GM21367 (cell line): Measurements from ENCODE around the gene AMMECR1.
"Not testable (repeated sequence)": the region's sequence is repeated elsewhere in the genome, so short reads cannot be mapped to it uniquely, and the experiment has no call there.

Experiments used
- ATAC-seq: cut with Tn5 transposase; IDR thresholded peaks from one replicate; pipeline ENCODE4 v1.9.1; 2021; ENCODE audit not compliant: unreplicated experiment

AMMECR1 gene

GRCh38 chrX:110259117-110259516, 58.8 kb downstream of the AMMECR1 start:
- no peak for ATAC-seq

DNA sequence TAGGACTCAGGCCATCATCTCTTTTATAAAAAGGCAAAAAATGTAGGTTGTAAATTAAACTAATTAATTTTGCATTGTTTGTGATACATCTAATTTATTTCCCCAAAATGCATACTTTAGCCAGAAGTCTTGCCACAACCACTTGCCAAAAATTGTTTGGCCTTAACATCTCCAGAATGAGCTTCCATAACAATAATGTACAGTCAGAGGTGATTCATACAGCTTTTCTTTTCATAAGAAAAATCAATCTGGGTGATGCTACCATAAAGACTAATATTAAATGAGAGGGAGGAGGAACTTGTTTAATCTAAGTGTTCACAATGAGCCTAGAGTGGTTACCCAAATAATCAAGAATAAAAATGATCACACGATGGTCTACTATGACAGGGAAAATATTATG, 59.3 kb downstream of the AMMECR1 start:
- no peak for ATAC-seq

DNA sequence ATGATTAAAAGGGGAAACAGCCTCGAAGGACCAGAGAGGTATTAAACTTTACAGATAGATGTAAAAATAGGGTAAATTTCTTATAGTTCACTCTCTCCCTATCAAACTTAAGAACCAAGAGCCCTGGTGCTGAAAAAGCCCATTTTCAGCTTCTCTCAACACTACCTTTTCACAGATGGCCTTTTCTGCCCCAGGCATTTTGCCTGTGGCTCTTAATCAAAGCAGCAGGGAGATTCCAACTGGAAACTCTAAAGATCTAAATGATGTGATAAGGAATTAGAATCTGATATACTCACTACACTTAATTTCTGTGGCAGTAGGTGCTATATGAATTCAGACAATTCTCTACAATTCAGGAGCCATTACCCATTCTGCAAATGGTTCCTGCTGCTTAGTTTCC, 60.0 kb downstream of the AMMECR1 start:
- ATAC-seq: no peak

DNA sequence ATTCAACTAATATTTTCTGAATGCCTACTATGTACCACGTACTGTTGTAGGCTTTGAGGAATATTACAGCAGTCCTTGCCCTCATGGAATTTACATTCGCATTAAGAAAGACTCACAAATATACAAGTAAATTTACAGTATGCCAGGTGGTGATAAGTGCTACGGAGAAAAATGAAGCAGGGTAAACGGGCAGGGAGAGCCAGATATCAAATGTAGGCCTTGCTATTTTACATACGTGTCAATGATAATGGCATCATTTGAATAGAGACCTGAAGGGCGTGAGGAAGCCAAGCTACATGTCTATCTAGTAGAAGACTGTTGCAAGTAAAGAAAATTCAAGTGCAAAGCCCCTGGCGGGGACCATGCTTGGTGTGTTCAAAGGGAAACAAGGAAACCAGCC, 65.2 kb downstream of the AMMECR1 start:
- ATAC-seq: no peak

DNA sequence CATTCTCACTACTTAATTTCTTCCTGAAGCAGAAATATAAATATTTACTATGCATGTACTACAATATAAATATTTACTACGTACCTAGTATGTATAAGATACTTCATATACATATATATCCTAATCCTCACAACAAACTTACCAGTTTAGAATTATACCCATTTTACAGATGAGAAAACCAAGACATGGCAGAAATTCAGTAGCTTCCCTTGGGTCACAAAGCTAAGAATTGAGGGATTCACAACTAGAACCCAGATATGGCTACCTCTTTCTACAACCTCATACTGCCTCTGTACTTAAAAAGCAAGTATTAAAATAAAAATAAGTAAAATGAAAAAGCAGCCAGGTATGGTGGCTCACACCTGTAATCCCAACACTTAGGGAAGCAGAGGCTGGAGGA, 65.9 kb downstream of the AMMECR1 start:
- ATAC-seq: no peak

DNA sequence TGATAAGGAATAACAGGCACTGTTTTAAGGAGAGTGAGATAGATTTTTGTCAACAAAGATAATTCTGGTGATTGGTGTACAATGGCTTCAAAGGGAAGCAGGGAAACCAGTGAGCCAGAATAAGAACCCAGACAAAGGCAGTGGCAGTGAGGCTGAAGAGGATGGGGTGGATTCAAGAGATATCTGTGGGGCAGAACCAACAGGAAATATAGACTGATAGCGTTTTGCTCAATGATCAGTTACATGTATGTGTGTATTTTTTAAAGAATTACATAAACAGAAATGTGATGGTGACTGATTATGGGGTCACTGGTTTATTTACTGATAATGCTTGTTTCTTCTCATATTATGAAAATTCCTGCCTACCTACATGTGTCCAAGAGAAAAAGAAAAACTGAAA, 66.4 kb downstream of the AMMECR1 start:
- no peak for ATAC-seq

DNA sequence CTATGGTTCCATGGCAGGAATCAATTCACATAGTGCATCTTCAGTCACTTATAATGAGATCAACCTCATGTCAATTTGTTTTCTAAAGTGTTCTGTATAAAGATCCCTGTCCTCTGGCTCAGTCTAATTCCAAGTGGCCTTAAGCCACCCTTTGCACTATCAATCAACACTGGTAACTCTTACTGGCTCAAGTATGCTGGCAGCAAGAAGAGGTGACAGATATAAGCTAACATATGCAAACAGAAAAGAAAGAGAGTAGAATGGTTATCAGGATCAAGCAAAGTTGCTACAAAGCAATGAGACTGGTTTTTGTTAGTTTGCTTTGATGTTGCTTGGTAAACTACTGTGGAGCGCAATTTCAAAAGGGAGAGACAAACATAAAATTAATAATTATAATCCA, 67.0 kb downstream of the AMMECR1 start:
- ATAC-seq: no peak

- no peak for ATAC-seq
Measured at GRCh38 chrX:110248578-110248977, 69.3 kb downstream of the AMMECR1 start.

DNA sequence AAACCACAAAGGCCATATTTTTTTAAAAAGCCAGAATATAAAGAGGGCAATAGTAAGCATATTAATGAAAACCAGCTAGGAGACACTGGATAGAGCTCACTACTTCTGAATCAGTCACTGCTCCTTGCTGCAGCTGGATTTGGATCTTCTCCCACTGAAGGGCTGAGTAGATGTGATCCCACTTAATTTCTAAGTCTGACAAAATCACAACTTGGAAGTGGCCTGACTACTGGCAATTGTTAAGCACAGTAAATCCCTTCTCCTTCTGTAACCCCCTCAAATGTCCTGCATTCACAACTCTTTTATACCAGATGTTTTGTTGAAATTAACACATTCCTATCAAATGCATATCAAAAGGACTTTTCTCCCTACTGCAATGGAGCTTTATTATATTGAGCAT, 72.9 kb downstream of the AMMECR1 start:
- ATAC-seq: no peak

- no peak for ATAC-seq
Measured at GRCh38 chrX:110242371-110242770, 75.5 kb downstream of the AMMECR1 start.

- no peak for ATAC-seq
Measured at GRCh38 chrX:110241816-110242215, 76.1 kb downstream of the AMMECR1 start.

DNA sequence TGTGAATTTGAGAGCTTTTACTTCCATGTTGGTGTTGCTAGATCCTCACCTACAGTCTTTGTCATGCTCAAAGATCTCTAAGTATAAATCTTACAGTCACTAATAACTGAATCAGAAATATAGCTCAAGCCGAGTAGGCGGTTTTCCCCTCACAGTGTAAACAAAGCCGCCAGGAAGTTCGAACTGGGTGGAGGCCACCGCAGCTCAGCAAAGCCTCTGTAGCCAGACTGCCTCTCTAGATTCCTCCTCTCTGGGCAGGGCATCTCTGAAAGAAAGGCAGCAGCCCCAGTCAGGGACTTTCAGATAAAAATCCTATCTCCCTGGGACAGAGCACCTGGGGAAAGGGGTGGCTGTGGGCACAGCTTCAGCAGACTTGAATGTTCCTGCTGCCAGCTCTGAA, 79.6 kb downstream of the AMMECR1 start:
- ATAC-seq: not testable (repeated sequence)

GRCh38 chrX:110231485-110231884, 86.4 kb downstream of the AMMECR1 start:
- not testable (repeated sequence) for ATAC-seq

DNA sequence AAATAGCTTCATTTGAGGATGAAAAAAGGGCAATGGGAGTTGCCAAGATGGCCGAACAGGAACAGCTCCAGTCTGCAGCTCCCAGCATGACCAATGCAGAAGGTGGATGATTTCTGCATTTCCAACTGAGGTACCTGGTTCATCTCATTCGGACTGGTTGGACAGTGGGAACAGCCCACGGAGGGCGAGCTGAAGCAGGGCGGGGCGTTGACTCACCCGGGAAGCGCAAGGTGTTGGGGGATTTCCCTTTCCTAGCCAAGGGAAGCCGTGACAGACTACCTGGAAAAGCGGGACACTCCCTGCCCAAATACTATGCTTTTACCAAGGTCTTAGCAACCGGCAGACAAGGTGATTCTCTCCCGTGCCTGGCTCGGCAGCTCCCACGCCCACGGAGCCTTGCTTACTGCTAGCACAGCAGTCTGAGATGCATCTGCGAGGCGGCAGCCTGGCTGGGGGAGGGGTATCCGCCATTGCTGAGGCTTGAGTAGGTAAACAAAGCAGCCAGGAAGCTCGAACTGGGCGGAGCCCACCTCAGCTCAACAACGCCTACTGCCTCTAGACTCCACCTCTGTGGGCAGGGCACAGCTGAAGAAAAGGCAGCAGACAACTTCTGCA, 88.3 kb downstream of the AMMECR1 start:
- ATAC-seq: not testable (repeated sequence)

DNA sequence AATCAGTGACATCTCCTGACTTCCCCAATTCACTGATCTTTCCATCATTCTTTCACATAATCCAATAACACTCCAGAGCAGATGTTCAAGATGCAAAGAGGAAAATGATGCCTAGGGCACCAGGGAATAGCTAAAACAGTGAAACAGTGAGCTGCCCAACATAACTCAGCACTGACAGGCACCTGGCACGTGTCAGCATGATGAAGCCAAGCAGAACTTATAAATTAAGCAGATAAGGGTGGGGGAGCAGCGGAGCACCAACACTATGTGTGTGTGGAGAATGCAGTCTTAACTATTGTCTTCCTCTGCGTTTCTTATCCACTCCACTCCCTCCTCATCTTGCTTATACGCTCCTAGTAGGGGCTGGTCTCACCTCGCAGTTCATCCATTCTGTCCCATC, 89.4 kb downstream of the AMMECR1 start:
- no peak for ATAC-seq

- no peak for ATAC-seq
Measured at GRCh38 chrX:110226931-110227330, 91.0 kb downstream of the AMMECR1 start.

DNA sequence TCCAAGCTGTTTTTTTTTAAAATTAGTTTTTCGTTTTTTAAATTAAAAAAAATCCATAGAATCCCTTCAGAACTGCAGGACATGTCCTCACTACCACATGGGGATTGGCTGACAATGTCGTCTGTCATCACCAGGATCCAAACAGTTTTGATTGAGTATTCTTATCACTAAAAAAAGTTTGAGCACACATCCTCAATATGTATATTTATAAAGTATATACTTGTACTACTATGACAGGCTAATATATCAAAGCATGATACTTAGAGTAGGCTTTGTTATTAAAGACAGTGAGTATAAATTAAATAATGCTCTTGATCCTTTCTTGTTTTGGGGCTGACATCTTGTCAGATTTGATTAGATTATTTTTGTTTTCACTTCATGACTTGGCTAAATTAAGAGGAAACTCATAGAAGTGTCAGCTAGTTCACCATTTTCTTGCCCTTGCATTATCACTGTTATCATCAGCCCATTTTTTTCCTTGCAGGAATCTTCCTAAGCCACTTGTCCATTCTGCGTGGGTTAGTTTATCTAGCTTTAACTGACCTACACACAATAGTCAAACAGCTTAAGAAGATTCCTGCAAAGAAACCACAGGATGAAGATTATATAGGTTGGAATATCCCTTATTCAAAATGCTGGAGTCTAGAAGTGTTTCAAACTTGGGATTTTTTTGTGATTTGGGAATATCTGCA, 92.8 kb downstream of the AMMECR1 start:
- ATAC-seq: no peak

- no peak for ATAC-seq
Measured at GRCh38 chrX:110222497-110223257, 95.2 kb downstream of the AMMECR1 start.

GRCh38 chrX:110219920-110220319, 98.0 kb downstream of the AMMECR1 start:
- no peak for ATAC-seq

DNA sequence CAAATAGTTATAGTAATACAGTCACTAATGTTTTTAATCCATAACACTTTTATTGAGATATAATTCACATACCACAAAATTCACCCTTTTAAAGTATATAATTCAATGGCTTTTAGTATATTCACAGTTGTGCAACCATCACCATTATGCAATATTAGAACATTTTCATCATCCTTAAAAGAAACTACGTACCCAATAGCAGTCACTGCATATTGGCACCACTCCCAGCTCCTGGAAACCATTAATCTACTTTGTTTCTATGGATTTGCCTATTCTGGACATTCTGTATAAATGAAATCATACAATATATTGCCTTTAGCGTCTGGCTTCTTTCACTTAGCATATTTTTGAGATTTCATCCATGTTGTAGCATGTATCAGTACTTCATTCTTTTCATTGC, 99.3 kb downstream of the AMMECR1 start:
- no peak for ATAC-seq

GRCh38 chrX:110216027-110216426, 101.9 kb downstream of the AMMECR1 start:
- no peak for ATAC-seq

GRCh38 chrX:110215411-110215810, 102.5 kb downstream of the AMMECR1 start:
- ATAC-seq: no peak
